ENCODE measurements around the gene DRGX.

- TF ChIP-seq EZH2 (IDR thresholded peaks at IDR 0.05; ENCODE audit: insufficient read depth, poor library complexity, severe bottlenecking): peak; percentile 49
- 0 out of 2 replicates have a peak, but pooled peaks have one; percentile 13 for TF ChIP-seq EZH2phosphoT487 (IDR thresholded peaks at IDR 0.05; ENCODE audit: insufficient read depth, low read depth)
Observed at GRCh38 chr10:49396666-49396999, 744 bp upstream of the DRGX start.

All from GM23248 (cell line).